NCI-H1048 (cell line): Measurements from ENCODE around the gene LPP.

Experiments
- DNase-seq: peaks from one replicate; lab custom pipeline; 2025; lab: John Stamatoyannopoulos, UW

LPP gene

GRCh38 chr3:188170461-188171459, 16.8 kb downstream of the LPP start:
- DNase-seq = no peak

- no peak for DNase-seq
Measured at GRCh38 chr3:188171682-188172467, 17.9 kb downstream of the LPP start.

GRCh38 chr3:188174317-188175044, 20.5 kb downstream of the LPP start:
- no peak for DNase-seq

- DNase-seq = no peak
Measured at GRCh38 chr3:188176476-188176875, 22.5 kb downstream of the LPP start.

- no peak for DNase-seq
Measured at GRCh38 chr3:188176884-188177283, 22.9 kb downstream of the LPP start.

- DNase-seq = no peak
Measured at GRCh38 chr3:188177721-188178120, 23.8 kb downstream of the LPP start.

GRCh38 chr3:188178293-188178936, 24.5 kb downstream of the LPP start:
- no peak for DNase-seq

- DNase-seq = no peak
Measured at GRCh38 chr3:188179006-188179966, 25.3 kb downstream of the LPP start.

GRCh38 chr3:188180114-188180513, 26.2 kb downstream of the LPP start:
- DNase-seq = no peak

GRCh38 chr3:188183452-188183851, 29.5 kb downstream of the LPP start:
- no peak for DNase-seq

GRCh38 chr3:188184160-188184559, 30.2 kb downstream of the LPP start:
- DNase-seq = no peak

- no peak for DNase-seq
Measured at GRCh38 chr3:188184649-188185048, 30.7 kb downstream of the LPP start.

- DNase-seq = no peak
Measured at GRCh38 chr3:188185717-188186251, 31.8 kb downstream of the LPP start.

- no peak for DNase-seq
Measured at GRCh38 chr3:188187053-188187452, 33.1 kb downstream of the LPP start.

GRCh38 chr3:188188911-188189310, 35.0 kb downstream of the LPP start:
- DNase-seq = no peak

GRCh38 chr3:188191460-188191859, 37.5 kb downstream of the LPP start:
- DNase-seq = no peak

GRCh38 chr3:188192034-188192433, 38.1 kb downstream of the LPP start:
- no peak for DNase-seq

- DNase-seq = no peak
Measured at GRCh38 chr3:188194332-188194731, 40.4 kb downstream of the LPP start.

- no peak for DNase-seq
Measured at GRCh38 chr3:188196232-188196990, 42.5 kb downstream of the LPP start.
